ENCODE measurements around the gene ACTL7A.
A peak's percentile ranks its signal among the peaks of the same experiment; 100 is the strongest.

The ACTL7A gene

DNA sequence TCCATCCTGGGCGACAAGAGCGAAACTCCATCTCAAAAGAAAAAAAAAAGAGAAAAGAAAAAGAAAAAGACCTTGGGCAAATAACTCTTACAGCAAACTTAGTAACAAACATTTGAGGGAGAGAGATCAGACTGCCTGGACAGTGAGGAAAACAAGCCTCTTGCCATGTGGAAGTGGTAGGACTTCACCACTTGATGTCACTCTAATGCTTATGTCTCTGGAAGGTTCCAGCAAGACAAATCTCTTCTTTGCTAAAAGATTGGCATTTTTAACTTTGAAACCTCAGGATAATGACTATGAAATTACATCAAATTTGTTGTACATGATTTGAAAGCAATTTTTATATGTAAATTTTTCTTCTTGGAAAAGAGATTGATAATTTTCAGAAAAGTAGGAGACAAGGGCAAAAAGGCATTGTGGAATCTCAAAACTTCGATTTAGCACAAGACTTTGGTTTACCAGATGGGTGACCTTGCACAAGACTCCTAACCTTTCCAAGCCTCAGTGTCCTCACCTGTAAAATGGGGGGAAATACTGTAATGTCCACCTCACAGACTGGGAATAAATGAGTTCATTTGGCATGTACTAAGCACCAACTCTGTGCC, 11.7 kb upstream of the ACTL7A start:
- DNase-seq (ENCODE audit: low read depth): peak; percentile 46

DNA sequence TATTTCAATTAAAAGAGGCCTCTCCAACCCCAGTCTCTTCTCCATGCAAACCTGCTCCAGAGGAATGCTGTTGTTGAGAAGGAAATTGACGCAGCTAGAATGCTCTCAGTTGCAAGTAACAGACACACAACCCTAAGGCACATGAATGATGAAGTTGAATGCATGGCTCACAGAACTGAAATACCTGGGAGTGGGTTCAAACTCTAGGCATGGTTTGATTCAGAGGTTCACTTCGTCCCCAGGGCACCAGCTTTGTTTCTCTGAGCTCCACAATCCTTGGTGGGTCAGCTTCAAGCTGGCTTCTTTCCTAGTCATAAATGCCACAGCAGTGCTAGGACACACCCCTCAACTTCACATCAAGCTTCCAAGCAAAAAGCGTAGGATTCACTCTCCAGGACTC, 10.9 kb upstream of the ACTL7A start:
- no peak for DNase-seq (ENCODE audit: low read depth)

DNA sequence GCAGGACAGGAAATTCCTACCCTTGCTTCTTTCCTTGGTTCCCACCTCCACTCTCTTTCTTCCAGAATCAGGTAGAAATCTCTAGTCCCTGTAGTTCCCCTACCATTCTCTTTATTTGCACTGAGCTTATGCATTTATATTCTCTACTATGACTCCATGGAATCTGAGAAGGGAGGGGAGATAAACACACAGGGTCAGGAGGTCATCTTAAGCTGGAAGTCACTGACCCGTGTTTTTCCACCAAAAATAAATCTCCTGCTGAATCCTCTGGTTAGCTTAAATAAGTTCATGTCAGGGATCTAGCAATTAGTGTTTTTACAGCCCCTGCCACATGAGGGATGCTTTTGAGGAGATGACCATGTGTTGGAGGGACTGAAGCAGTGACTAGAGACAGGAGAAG, 10.0 kb upstream of the ACTL7A start:
- no peak for DNase-seq (ENCODE audit: low read depth)

DNA sequence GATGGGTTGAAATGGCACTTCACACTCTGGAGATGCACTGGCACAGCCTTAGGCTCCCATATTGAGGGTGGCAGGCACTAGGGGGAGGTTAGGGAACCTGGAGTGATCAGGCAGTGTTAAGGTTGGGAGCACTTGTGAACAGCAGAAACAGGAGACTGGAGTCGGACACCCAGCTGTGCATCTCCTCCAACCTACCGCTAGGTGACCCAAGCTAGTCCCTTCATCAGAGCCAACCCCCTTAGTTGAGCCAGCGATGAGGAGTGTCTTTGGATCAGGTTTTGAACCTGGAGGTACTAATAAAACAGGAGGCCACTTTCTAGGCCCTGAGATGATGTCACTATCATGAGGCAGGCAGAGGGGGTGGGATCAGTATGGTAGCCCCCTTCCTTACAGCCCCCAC, 8.0 kb upstream of the ACTL7A start:
- DNase-seq (ENCODE audit: low read depth): no peak

DNA sequence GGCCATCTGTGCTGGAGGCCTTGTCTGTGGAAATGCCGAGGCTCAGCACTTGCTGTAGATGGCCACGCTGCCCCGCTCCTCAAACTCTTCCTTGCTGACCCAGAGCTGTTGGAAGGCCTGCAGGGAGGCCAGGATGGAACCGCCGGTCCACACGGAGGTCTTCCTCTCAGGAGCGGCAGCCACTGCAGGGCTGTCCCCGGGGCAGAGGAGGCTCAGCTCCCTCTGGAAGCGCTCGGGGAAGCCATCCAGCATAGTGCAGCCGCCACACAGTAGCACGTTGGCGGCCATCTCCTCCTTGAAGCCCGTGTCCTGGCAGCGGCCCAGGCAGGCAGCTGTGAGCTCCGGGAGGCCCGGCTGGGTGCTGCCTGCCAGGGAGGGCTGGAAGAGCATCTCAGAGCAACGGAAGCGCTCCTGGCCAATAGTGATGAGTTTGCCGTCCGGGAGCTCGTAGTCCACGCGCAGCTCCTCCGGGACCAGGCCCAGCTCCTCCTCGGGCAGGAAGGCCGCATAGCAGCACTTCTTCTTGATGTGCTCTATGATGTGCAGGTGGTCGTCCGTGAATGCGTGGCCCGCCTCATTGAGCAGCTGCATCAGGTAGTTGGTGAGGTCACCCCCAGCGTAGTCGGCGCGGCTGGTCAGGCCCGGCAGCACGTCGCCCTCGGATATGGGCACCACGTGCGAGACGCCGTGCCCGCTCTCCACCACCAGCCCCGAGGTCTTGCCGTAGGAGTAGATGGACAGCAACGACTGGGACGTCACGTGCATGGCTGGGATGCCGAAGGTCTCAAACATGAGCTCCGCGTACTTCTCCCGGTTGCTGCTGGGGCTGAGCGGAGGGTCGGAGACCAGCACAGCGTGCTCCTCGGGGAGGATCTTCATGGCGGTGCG, 7.2 kb upstream of the ACTL7A start:
- no peak for DNase-seq (ENCODE audit: low read depth)

DNA sequence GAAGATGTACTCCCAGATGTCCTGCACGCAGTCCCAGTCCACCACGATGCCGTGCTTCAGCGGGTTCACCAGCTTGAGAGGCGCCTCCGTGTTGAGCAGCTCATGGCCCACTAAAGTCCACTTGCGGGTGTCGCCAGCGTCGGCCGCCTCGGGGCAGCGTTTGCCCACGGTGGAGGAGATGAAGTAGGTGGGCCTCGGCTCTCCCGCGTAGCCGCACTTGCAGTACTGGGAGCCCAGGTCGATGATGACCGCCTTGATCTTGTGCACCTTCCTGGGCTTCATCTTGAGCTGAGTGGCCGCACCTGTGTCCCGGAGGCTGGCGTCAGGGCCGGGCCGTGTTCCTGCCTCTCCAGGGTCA, 6.6 kb upstream of the ACTL7A start:
- no peak for DNase-seq (ENCODE audit: low read depth)

DNA sequence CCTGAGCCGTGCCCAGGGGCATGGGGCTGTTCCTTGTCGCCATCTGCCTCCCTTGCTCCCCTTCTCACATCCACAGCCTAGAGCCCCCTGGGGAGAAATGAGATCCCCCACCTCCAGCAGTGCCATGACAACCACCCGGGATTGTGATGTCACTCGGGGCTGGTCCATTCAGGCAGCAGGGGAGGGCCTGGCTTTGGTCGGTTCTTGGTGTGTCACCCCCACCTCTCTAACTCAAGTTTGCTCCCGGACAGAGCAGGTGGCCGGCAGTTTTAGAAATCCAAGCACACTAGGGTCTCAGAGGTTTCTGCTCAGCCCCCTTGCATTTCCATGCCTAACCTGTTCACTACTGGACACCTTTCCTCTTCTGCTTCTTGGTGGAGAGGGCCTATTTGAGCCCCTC, 6.2 kb upstream of the ACTL7A start, which contains the start of gene ACTL7B:
ACTL7B (minus strand) TSS at position 99 of the 400 bp plus-strand sequence; CDS start at position 43, 56 bp downstream.
- DNase-seq (ENCODE audit: low read depth): no peak

DNA sequence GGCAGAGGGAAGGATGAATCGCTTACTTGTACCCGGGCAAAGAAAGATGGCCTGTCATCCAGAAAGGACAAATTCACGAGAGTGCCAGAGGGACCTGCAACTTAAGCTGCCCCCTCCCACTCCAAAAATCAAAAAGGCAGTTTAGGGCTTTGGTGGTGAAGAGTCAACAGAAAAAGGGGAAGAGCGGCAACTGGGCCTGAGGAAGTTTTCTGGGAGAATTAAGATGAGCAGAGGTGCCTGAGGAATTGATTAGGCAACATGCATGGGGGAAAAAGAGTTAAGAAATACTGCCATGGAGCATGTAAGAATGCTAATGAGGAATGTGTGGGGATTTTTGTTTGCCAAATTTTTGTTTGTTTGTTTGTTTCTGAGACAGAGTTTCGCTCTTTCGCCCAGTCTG, 4.5 kb upstream of the ACTL7A start:
- DNase-seq (ENCODE audit: low read depth): no peak

DNA sequence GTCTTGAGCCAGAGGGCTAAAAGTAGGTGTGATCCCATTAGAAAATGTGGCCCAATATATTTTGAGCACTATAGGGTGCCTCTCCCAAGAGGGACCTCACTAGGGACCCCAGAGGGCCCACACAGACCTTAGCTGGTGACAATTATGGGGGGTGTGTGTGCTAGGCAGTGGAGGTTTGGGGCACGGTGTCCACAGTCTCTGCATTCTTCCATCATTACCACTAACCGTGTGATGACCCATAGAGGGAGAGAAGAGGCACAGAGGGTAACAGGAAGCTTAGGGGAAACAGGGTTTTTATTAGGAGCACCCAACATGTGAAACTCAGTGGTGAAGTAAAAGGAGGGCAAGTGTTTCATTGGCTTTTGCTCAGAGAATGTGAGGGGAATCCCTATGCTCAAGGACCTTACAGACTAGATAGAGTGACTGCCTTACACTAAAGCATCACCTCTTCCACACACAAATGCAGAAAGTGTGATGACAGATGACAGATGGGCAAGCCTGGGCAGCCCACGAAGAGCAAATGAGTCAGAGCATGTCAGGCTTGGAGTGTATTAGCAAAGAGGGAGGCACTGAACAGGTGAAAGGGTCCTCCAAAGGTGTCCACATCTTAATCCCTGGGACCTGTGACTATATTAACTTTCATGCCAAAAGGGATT, 2.5 kb upstream of the ACTL7A start:
- no peak for DNase-seq (ENCODE audit: low read depth)

DNA sequence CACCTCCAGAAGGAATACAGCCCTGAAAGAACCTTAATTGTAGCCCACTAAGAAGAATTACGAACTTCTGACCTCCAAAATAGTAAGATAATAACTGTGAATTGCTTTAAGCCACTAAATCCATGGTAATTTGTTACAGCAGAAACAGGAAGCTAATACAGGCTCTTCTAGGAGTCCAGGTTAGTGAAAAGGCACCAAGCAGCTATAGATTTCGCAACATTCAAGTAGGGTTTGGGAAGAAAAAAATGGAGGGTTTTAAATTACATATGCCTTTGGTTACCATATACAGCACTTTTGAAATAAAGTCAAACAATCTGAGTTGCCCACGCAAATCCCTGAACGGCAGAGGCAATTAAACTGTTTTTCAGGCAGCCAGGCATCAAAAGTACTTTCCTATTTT, 1.7 kb upstream of the ACTL7A start:
- peak; percentile 32 for DNase-seq (ENCODE audit: low read depth)

DNA sequence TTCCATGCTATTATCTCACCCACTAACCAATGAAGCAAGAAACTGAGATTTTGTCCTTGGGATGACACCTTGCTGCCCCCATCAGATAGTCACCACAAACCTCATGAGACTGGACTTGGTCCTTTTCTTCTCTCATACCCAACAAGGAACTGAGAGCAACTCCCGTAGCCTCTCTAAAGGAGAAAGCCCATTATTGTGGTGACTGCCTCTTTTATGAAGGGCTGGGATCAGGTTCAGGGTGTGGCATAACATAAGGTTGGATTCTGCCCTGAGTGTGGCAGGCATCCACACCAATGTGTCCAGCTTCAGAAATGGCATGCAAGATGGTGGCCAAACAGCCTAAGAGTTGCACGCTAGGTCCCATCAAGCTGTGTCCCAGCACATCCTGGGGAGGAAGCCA, 1.3 kb upstream of the ACTL7A start:
- DNase-seq (ENCODE audit: low read depth): no peak

DNA sequence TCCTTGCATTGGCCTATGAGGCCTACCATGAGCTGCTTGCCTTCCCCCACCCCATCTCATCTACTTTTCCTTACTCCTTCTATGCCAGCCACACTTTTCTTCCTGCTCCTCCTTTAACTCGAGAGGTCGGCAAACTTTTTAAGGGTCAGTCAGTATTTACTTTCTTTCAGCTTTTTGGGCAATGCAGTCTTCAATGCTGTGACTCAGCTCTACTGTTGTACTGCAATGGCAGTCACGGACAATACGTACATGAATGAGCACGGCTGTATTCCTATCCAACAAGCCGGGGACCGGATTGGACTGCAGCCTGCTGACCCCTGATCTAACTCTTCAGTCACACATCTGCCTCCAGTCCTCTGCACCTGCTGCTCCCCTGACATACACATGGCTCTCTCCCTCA, 602 bp upstream of the ACTL7A start:
- no peak for DNase-seq (ENCODE audit: low read depth)

DNA sequence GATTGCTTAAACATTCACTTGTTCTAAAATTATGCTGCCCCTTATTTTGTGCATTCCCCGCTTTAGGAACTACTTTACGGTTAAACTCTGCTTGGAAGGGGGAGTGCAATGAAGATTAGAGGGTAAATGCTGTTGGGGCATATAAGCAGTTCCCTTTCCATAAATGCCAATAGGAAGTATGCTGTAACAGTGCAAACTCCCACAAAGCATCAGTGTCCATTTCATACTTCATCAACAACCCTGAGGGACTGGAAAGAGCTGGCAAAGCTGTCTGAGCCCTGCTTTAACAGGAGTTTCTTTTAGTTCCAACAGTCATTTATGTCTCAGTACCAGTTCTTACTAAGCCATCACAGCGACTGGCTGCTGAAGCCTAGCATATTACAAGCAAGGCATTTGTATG, 1.8 kb downstream of the ACTL7A start:
- no peak for DNase-seq (ENCODE audit: low read depth)

DNA sequence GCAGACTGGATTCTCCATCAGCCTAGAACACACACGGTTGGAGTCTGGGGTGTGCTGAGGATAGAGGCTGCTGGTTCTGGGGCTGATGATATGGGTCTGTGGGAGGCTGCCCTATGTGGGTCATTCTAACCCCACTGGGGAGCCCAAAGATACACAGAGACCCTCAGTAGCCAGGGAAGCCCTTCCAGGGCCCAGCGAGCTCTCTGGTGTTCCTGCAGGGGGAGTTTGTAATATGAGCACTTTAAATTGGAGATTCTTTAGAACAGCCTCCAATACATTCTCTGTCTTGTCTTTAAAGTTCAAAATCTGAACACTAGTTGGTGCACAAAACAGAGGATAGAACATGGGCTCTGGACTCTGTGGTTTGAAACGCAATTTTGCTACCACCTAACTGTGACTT, 2.4 kb downstream of the ACTL7A start:
- no peak for DNase-seq (ENCODE audit: low read depth)

DNA sequence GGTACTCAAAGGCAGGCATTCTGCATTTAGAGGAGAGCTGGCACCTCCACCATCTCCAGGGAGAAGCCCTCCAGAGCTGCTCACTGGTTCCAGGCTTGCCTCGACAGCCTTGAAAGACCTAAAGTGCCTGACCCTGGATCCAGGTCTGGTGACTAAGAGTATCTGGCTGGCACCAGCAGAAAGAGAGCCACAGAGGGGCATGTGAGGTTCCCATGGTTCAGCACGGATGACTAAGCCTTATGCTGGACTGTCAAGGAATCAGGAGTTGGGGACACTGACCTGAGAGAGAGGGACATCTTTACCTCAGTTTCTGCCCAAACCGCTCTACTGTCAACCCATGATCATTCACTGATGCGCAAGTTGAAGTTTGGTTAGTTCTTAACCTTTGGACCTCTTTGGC, 3.0 kb downstream of the ACTL7A start:
- no peak for DNase-seq (ENCODE audit: low read depth)

DNA sequence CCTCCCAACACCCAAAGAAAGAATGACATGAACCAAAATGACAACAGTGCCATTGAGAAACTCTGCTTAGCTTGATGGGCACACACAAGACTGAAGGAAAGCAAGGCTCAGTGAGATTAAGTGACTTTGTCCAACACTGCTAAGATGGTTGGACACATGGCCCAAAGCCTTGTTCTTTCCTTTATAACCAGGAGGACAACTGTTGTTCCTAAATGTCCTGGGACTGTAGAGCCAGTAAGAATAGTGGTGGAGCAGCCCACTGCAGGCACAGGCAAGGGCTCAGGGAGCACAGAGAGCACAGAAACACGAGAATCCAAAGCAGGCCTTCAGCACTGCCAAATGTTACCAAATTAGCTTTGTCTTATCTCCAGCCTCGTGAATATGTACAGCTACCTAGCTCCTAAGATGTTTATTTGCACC, 3.9 kb downstream of the ACTL7A start:
- no peak for DNase-seq (ENCODE audit: low read depth)

DNA sequence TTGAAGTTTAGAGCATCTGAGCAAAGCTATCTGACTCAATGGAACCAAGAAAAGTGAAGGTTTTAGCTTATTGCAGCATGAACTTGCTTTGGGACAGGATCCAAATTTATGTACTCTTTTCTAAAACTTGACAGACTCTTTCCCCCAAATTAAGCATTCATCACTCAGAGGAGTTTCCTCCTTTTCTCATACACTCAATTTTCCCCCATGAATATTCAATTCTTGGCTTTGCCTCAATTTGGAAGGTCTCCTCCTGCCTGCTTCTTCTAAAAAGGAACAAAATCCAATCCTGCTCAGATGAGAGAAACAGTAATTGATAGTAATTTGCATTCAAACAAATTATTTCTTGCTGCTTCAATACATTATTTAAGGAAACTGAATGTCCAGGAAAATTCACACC, 5.0 kb downstream of the ACTL7A start:
- DNase-seq (ENCODE audit: low read depth): no peak

DNA sequence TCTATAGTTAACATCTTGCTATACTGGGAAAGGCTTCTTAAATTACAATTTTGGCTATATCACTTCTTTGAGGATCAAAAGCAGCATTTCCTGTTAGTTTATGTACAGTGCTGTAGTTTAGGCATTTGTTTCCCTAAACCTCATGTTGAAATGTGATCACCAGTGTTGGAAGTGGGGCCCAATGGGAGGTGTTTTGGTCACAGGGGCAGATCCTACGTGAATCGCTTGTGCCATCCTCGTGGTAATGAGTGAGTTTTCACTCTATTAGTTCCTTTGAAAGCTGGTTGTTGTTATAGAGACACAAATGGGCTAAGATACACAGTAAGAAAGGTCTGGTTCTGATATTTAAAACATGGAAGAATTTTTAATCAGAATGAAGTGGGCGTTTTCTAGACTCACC, 5.8 kb downstream of the ACTL7A start:
- DNase-seq (ENCODE audit: low read depth): no peak

DNA sequence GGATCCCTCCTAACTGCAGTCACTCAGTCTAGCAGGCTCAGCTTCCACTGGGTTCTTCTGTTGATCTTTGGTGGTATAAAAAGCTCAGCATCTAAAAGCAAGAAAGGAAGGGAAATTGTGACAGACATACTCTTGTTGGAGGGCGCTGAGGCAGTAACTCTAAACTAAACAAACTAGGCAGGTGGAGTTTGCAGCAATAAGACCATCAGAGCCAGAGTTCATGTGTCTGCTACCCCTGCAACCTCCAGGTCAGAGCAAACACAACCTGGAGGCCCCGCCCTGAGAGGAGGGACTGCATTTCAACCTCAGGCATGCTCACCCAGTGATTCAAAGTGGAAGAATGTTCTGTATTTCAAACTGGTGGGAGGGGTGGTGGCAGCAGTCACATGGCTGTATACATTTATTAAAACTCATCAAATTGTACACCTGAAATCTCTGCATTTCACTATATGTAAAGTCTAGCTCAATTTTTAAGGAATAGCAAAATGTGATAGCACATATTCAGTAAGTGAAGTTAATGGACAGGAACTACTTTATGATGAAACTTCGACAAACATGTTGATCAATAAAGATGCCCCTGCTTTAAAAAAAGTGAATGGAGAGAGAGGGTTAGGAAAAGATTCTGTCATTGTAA, 7.1 kb downstream of the ACTL7A start:
- DNase-seq (ENCODE audit: low read depth): peak; percentile 12

DNA sequence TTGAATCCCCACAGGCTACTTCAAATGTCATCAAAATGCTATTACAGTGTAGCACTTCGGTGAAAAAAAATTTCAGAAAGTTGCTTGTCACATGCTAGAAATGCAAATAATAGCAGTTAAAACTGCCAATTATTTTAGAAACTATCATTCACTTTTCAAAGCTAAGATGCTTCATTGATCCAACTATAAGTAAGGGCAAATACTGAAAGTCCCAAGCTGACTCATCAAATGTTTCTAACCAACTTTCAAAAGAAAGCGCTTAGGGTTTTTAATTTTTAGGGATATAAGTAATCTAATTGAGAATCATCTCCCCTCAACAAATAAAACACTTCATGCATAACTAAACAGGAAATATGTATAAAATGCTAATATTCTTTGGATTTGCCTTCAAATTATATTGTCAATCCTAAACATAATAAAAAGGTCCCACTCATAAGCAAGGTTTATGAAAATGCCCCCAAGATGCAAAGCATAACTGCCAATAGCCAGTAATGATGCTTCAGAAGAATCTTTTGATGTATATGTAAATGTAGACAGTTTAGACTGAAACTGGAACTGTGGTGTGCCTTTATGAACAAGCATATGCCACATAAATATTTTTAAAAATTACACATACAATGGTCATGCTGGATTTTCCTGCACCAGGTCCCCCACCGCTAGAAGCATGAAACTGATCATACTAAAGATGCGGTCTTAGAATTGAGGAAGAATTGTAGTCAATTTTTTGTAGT, 12.2 kb downstream of the ACTL7A start:
- DNase-seq (ENCODE audit: low read depth): no peak

DNA sequence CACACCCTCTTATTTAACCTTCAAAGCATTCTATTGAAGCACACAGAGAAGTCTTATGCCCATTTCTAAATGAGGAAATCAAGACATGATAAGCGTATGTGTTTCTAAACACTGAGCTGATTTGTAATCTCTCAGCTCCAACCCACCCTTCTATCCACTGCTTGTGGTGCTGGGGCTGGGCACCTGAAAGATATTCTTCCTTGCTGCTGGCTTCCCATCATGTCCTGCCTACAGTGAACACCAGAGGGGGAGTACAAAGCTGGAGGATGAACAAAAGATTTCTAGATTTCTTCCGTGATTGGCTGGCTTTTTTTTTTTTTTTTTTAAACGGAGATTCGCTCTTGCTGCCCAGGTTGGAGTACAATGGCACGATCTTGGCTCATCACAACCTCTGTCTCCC, 14.4 kb downstream of the ACTL7A start:
- DNase-seq (ENCODE audit: low read depth): no peak

DNA sequence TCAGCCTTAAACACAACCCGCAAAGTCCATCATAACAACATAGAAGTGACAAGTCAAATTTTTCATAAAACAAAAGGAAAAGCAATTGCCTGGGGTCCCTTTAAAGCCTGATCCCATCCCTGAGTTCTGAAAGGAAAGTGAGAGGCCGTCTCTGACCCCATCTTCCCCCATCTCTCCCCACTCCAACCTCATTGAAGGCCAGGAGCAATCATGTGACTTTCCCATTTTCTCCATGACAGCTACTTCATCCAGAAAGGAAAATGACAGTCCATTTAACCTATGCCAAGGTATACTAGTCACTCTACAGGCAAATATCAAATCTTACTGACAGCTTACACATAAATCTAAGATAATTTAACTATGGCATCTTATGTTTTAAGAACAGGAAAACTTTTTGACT, 15.5 kb downstream of the ACTL7A start:
- no peak for DNase-seq (ENCODE audit: low read depth)
